Prostate gland (tissue), 2 donors: Measurements from ENCODE around the gene MARS1.

ENCODE experiments used
- CTCF ChIP-seq, 4 experiments: fragments of 200-600 bp in 2 of 4; fragments of 450-650 bp in 2 of 4; sonication (generic) in 2 of 4; IDR thresholded peaks; 1 replicate in 3 of 4; 2 replicates in 1 of 4; pipeline ENCODE4 v1.5.1; 2016 to 2019; ENCODE audit warnings: antibody characterized with exemption in 4 of 4, mild to moderate bottlenecking in 2 of 4, moderate library complexity in 2 of 4
- POLR2A ChIP-seq: fragments of 450-650 bp; IDR thresholded peaks from one replicate; pipeline ENCODE4 v1.6.1; 2016; ENCODE audit warnings: antibody characterized with exemption, mild to moderate bottlenecking

DNA sequence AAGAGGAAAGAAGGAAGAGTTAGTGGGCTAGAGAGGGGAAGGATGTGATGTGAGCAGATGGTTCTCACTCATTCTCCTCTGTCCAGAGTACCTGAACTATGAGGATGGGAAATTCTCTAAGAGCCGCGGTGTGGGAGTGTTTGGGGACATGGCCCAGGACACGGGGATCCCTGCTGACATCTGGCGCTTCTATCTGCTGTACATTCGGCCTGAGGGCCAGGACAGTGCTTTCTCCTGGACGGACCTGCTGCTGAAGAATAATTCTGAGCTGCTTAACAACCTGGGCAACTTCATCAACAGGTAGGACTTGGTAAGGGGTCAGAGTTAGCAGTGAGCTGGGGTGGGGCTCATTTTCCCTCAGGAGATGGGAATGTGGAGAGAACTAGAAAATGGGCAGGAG lies 24.8 kb downstream of the MARS1 start:
- TF ChIP-seq POLR2A = no peak
- TF ChIP-seq CTCF (IDR thresholded peaks at IDR 0.05) = no peak
